Endodermal cell (in vitro differentiated cells): Measurements from ENCODE around the gene ERBB4. TPM values are rescaled to one million over a fixed set of nuclear protein-coding genes. Genes with fewer than 3 reads are reported as not detected.

Source experiments
- DNase-seq: peaks from one replicate; pipeline ENCODE4 v3.0.0-alpha.2; 2017
- H3K27ac ChIP-seq: 2 replicates; pipeline ENCODE4 v1.5.1; 2013; ENCODE audit warnings: mild to moderate bottlenecking, low read depth, low read length, moderate library complexity
- H3K27me3 ChIP-seq: 2 replicates; pipeline ENCODE4 v1.6.1; 2013; ENCODE audit warnings: mild to moderate bottlenecking, low read length, moderate library complexity; ENCODE audit not compliant: insufficient read depth, control insufficient read depth, poor library complexity, severe bottlenecking
- H3K36me3 ChIP-seq: 2 replicates; pipeline ENCODE4 v1.7.0; 2013; ENCODE audit warnings: mild to moderate bottlenecking, low read length, moderate library complexity; ENCODE audit not compliant: control insufficient read depth, insufficient read depth
- H3K4me1 ChIP-seq: one replicate; pipeline ENCODE4 v1.7.0; 2013; ENCODE audit warnings: low read length; ENCODE audit not compliant: control insufficient read depth, insufficient read depth
- H3K4me3 ChIP-seq: 2 replicates; pipeline ENCODE4 v1.5.1; 2013; ENCODE audit warnings: mild to moderate bottlenecking, low read length, moderate library complexity
- H3K9ac ChIP-seq: 2 replicates; pipeline ENCODE4 v1.6.1; 2013; ENCODE audit warnings: mild to moderate bottlenecking, low read length, moderate library complexity; ENCODE audit not compliant: poor library complexity, severe bottlenecking; ENCODE audit errors: extremely low read depth
- H3K9me3 ChIP-seq: 2 replicates; pipeline ENCODE4 v1.6.1; 2013; ENCODE audit warnings: mild to moderate bottlenecking, low read length, moderate library complexity; ENCODE audit not compliant: control insufficient read depth
- H3K27ac Mint-ChIP-seq: 2 replicates; pipeline ENCODE4 v1.8.0; 2020; ENCODE audit warnings: mixed read lengths
- H3K27me3 Mint-ChIP-seq: 2 replicates; pipeline ENCODE4 v1.8.0; 2021; ENCODE audit warnings: mild to moderate bottlenecking, mixed read lengths; ENCODE audit not compliant: insufficient read depth
- H3K36me3 Mint-ChIP-seq: 2 replicates; pipeline ENCODE4 v1.8.0; 2020; ENCODE audit warnings: low read depth, mixed read lengths
- H3K4me1 Mint-ChIP-seq: 2 replicates; pipeline ENCODE4 v1.8.0; 2020; ENCODE audit warnings: mixed read lengths
- H3K4me3 Mint-ChIP-seq: 2 replicates; pipeline ENCODE4 v1.8.0; 2020; ENCODE audit warnings: mild to moderate bottlenecking, moderate library complexity, mixed read lengths
- H3K9me3 Mint-ChIP-seq: 2 replicates; pipeline ENCODE4 v1.8.0; 2020; ENCODE audit warnings: mild to moderate bottlenecking, mixed read lengths
- WGBS, 2 experiments: methylation state at CpG; one replicate each; pipeline versions ENCODE4 v1.1.5 to v1.1.7; 2013; ENCODE audit warnings: missing lambda C conversion rate in 2 of 2, mixed read lengths in 1 of 2; ENCODE audit not compliant: insufficient coverage in 1 of 2, insufficient read length in 1 of 2; 5-methylcytosine and 5-hydroxymethylcytosine counted together
- total RNA-seq, 2 donors: library from RNA; stranded (reverse); fragmentation: NEBNext Ultra II Directional in 1 of 2; extraction: Animal tissue kit (Norgen Biotek cat#: 25700) in 1 of 2; gene quantifications; 2 replicates in 1 of 2; 3 replicates in 1 of 2; pipeline ENCODE4 v1.2.1, GENCODE V29; 2021
- TF ChIP-seq, protein P1 (sequence below): fragments of 200-600 bp; sonication (generic); conservative IDR thresholded peaks from 2 replicates; pipeline ENCODE4 v1.5.0; 2021; ENCODE audit warnings: antibody characterized with exemption, mild to moderate bottlenecking

Gene ERBB4
- total RNA-seq, 2 donors from 2014 or later: 154 to 158 TPM

DNA sequence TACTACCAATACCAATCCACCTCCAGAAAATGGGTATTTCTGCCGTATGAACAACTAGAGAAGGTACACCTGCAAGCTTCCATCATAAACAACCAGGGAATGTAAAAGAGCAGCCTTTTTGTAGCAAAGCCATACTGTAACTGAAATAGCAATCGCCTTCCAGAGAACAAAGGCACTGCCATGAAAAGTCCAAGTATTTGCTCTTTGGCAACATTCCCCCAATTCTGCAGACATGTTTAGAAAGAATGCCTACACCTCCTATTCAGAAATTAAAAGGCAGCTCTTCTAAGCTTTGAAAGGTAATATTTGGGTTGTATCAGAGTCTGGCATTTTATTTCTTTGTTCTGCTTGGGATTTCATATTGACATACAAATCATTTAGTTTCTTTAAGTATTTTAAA is 487.7 kb downstream of the ERBB4 start:
- H3K36me3 ChIP-seq: no peaks in the 10 kb centered on the region
- TF ChIP-seq, protein P1, sequence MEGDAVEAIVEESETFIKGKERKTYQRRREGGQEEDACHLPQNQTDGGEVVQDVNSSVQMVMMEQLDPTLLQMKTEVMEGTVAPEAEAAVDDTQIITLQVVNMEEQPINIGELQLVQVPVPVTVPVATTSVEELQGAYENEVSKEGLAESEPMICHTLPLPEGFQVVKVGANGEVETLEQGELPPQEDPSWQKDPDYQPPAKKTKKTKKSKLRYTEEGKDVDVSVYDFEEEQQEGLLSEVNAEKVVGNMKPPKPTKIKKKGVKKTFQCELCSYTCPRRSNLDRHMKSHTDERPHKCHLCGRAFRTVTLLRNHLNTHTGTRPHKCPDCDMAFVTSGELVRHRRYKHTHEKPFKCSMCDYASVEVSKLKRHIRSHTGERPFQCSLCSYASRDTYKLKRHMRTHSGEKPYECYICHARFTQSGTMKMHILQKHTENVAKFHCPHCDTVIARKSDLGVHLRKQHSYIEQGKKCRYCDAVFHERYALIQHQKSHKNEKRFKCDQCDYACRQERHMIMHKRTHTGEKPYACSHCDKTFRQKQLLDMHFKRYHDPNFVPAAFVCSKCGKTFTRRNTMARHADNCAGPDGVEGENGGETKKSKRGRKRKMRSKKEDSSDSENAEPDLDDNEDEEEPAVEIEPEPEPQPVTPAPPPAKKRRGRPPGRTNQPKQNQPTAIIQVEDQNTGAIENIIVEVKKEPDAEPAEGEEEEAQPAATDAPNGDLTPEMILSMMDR: no peak
- no peak for DNase-seq
- Mint-ChIP-seq H3K27ac (no peak overlapping the region), H3K27me3 (no peaks in the 10 kb centered on the region), H3K9me3 (peaks cover 35% of the 10 kb centered on the region), H3K4me1 (no peaks in the 10 kb centered on the region), H3K4me3 (no peak overlapping the region), H3K36me3 (no peaks in the 10 kb centered on the region)
- no peaks in the 10 kb centered on the region for H3K27me3 ChIP-seq
- no peaks in the 10 kb centered on the region for H3K4me1 ChIP-seq
- no peak overlapping the region for H3K4me3 ChIP-seq
- 58 to 76% methylated on average over 2 of the region's 2 CpGs for WGBS, 2 experiments
- H3K27ac ChIP-seq: no peak overlapping the region
- H3K9ac ChIP-seq: no peak overlapping the region
- peaks cover 6% of the 10 kb centered on the region for H3K9me3 ChIP-seq

DNA sequence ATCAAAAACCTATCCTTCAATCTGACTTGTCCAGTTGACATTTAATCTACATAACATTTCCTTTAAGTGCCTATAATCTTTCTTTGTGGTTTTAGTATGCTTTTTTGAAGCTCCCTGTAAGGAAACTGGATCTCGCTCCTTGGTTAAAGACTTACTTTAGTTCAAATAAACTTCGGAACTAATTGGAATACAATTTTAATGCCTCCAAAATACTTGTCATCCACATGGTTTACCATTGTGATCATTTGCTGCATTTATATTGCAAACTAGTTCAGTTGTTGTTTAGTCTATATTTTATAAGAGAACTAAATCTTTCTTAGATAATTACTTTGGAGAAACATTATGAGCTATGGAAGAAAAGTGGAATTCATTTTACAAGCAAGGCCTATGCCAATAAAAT is 496.0 kb downstream of the ERBB4 start:
- Histone ChIP-seq H3K36me3 (no peaks in the 10 kb centered on the region), H3K4me3 (no peak overlapping the region), H3K4me1 (no peaks in the 10 kb centered on the region), H3K9me3 (no peaks in the 10 kb centered on the region), H3K27ac (no peak overlapping the region), H3K9ac (no peak overlapping the region), H3K27me3 (no peaks in the 10 kb centered on the region)
- H3K27ac Mint-ChIP-seq: no peak overlapping the region
- no peaks in the 10 kb centered on the region for H3K27me3 Mint-ChIP-seq
- H3K36me3 Mint-ChIP-seq: no peaks in the 10 kb centered on the region
- H3K4me3 Mint-ChIP-seq: no peak overlapping the region
- 96% methylated on average over 2 of the region's 2 CpGs; no CpG with 5 or more reads in 1 of the 2 experiments for WGBS, 2 experiments
- H3K4me1 Mint-ChIP-seq: peaks cover 15% of the 10 kb centered on the region
- TF ChIP-seq, protein P1: no peak
- no peaks in the 10 kb centered on the region for H3K9me3 Mint-ChIP-seq
- DNase-seq: no peak

DNA sequence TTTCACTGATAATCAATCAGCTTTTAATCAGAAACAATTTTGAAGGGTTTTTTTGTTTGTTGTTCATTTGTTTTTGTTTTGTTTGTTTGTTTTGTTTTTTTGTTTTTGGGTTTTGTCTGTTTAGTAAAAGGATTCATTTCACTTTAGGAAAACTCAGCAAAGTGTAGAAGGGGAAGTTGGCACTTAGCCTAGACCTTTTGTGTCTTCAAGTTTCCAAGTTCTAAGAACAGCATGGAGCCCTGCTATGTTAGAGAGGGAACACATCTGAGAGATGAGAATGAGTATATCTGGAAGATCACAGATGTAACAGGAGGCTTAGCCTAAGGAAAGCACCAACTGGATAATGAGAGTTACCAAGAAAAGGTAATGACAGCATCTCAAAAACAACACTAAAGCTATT is 501.5 kb downstream of the ERBB4 start:
- Mint-ChIP-seq H3K4me3 (no peak overlapping the region), H3K4me1 (peaks cover 15% of the 10 kb centered on the region), H3K27me3 (no peaks in the 10 kb centered on the region), H3K27ac (no peak overlapping the region), H3K9me3 (no peaks in the 10 kb centered on the region), H3K36me3 (no peaks in the 10 kb centered on the region)
- no peaks in the 10 kb centered on the region for H3K36me3 ChIP-seq
- DNase-seq: no peak
- no peak overlapping the region for H3K27ac ChIP-seq
- H3K4me1 ChIP-seq: no peaks in the 10 kb centered on the region
- H3K9me3 ChIP-seq: no peaks in the 10 kb centered on the region
- no peaks in the 10 kb centered on the region for H3K27me3 ChIP-seq
- no peak overlapping the region for H3K9ac ChIP-seq
- no peak overlapping the region for H3K4me3 ChIP-seq
- TF ChIP-seq, protein P1: no peak
